Choroid plexus epithelial cell (primary cell): ENCODE data around the gene MAMDC4.
"Not testable (repeated sequence)": the region's sequence is repeated elsewhere in the genome, so short reads cannot be mapped to it uniquely, and the experiment has no call there.

ENCODE experiments used
- DNase-seq: peaks from one replicate; pipeline ENCODE4 v3.0.0-alpha.2; 2010; ENCODE audit warnings: low read depth
- H3K4me3 ChIP-seq: 2 replicates; pipeline ENCODE4 v1.5.1; 2011; ENCODE audit warnings: low read depth, mild to moderate bottlenecking, control low read depth, low read length, moderate library complexity
- CTCF ChIP-seq: conservative IDR thresholded peaks from 2 replicates; pipeline ENCODE4 v1.5.1; 2011; ENCODE audit warnings: low read depth, mild to moderate bottlenecking, control low read depth, inconsistent platforms, low read length, moderate library complexity

The MAMDC4 gene

GRCh38 chr9:136851941-136852663, at the start of gene MAMDC4:
MAMDC4 (plus strand) TSS chr9:136852346; CDS start chr9:136852417, 71 bp downstream.
- no peak for TF ChIP-seq CTCF
- no peak for DNase-seq
- no peak within 1 kb of the TSS for H3K4me3 ChIP-seq

- H3K4me3 ChIP-seq, DNase-seq: not testable (repeated sequence)
Measured at GRCh38 chr9:136803009-136803550, 49.1 kb upstream of the MAMDC4 start.

- no peak overlapping the region for H3K4me3 ChIP-seq
- DNase-seq: no peak
- TF ChIP-seq CTCF: no peak
Measured at GRCh38 chr9:136803551-136804508, 48.3 kb upstream of the MAMDC4 start.

- TF ChIP-seq CTCF: no peak
- DNase-seq: no peak
- no peak overlapping the region for H3K4me3 ChIP-seq
Measured at GRCh38 chr9:136804509-136805206, 47.5 kb upstream of the MAMDC4 start.

- H3K4me3 ChIP-seq: no peak overlapping the region
- TF ChIP-seq CTCF: no peak
- DNase-seq: no peak
Measured at GRCh38 chr9:136805207-136805740, 46.9 kb upstream of the MAMDC4 start.

GRCh38 chr9:136806067-136806466, 46.1 kb upstream of the MAMDC4 start:
- H3K4me3 ChIP-seq: no peak overlapping the region
- TF ChIP-seq CTCF: no peak

More at GRCh38 chr9:136806067-136806466, 46.1 kb upstream of the MAMDC4 start:
- no peak for DNase-seq
